Measurements from ENCODE around the gene CDKN1A. TPM values are rescaled to one million over a fixed set of nuclear protein-coding genes. Genes with fewer than 3 reads are reported as not detected.
A peak's percentile ranks its signal among the peaks of the same experiment; 100 is the strongest.

CDKN1A gene
- 43.9 and 45.3 TPM in 2 replicates for total RNA-seq

- intact Hi-C loops (cut with micrococcal nuclease) = loop anchor here (2.0 to 5.0 kb wide), 2 partner anchors 84 to 131 kb away; partner anchors contain the start of genes SRSF3 and STK38
- Mint-ChIP-seq H3K27me3 (ENCODE audit: low read depth) (peaks cover 3% of the 10 kb centered on the region), H3K4me3 (ENCODE audit: low read depth) (peak within 1 kb of the TSS; percentile 96), H3K36me3 (ENCODE audit: low read depth) (peaks cover 22% of the 10 kb centered on the region), H3K27ac (peak within 1 kb of the TSS; percentile 89), H3K4me1 (ENCODE audit: low read depth) (peaks cover 54% of the 10 kb centered on the region), H3K9me3 (no peaks in the 10 kb centered on the region)
- peak; percentile 76 for DNase-seq (ENCODE audit: low spot score)
Measured at GRCh38 chr6:36678488-36679042, at the start of gene CDKN1A. Gene CDKN1A, plus strand, starts transcription at chr6:36678714. Its CDS starts 5,388 bp downstream, at chr6:36684102.

- no peaks in the 10 kb centered on the region for H3K9me3 Mint-ChIP-seq
- no peak for DNase-seq (ENCODE audit: low spot score)
- H3K4me3 Mint-ChIP-seq (ENCODE audit: low read depth) = no peak overlapping the region
- no peaks in the 10 kb centered on the region for H3K36me3 Mint-ChIP-seq (ENCODE audit: low read depth)
- H3K27me3 Mint-ChIP-seq (ENCODE audit: low read depth) = no peaks in the 10 kb centered on the region
- peaks cover 10% of the 10 kb centered on the region for H3K4me1 Mint-ChIP-seq (ENCODE audit: low read depth)
- intact Hi-C loops (cut with micrococcal nuclease) = no loop called here
- no peak overlapping the region for H3K27ac Mint-ChIP-seq
Measured at GRCh38 chr6:36629784-36630183, 48.7 kb upstream of the CDKN1A start.

- DNase-seq (ENCODE audit: low spot score) = no peak
- no peaks in the 10 kb centered on the region for H3K27me3 Mint-ChIP-seq (ENCODE audit: low read depth)
- H3K27ac Mint-ChIP-seq = no peak overlapping the region
- no peaks in the 10 kb centered on the region for H3K36me3 Mint-ChIP-seq (ENCODE audit: low read depth)
- H3K9me3 Mint-ChIP-seq = no peaks in the 10 kb centered on the region
- H3K4me1 Mint-ChIP-seq (ENCODE audit: low read depth) = peaks cover 7% of the 10 kb centered on the region
- intact Hi-C loops (cut with micrococcal nuclease) = loop anchor here (2.0 kb wide), 1 partner anchor 45 kb away; no protein-coding TSS in a partner anchor
- no peak overlapping the region for H3K4me3 Mint-ChIP-seq (ENCODE audit: low read depth)
Measured at GRCh38 chr6:36631326-36632011, 47.0 kb upstream of the CDKN1A start.

- Mint-ChIP-seq H3K36me3 (ENCODE audit: low read depth) (no peaks in the 10 kb centered on the region), H3K4me3 (ENCODE audit: low read depth) (no peak overlapping the region), H3K9me3 (no peaks in the 10 kb centered on the region), H3K27ac (no peak overlapping the region), H3K27me3 (ENCODE audit: low read depth) (no peaks in the 10 kb centered on the region), H3K4me1 (ENCODE audit: low read depth) (peaks cover 3% of the 10 kb centered on the region)
- intact Hi-C loops (cut with micrococcal nuclease) = loop anchor here (2.0 kb wide), 1 partner anchor 43 kb away; no protein-coding TSS in a partner anchor
- no peak for DNase-seq (ENCODE audit: low spot score)
Measured at GRCh38 chr6:36633370-36633769, 45.1 kb upstream of the CDKN1A start.

- Mint-ChIP-seq H3K36me3 (ENCODE audit: low read depth) (no peaks in the 10 kb centered on the region), H3K27me3 (ENCODE audit: low read depth) (no peaks in the 10 kb centered on the region), H3K9me3 (no peaks in the 10 kb centered on the region), H3K27ac (no peak overlapping the region), H3K4me3 (ENCODE audit: low read depth) (no peak overlapping the region), H3K4me1 (ENCODE audit: low read depth) (peaks cover 2% of the 10 kb centered on the region)
- intact Hi-C loops (cut with micrococcal nuclease) = loop anchor here (2.0 kb wide), 1 partner anchor 43 kb away; no protein-coding TSS in a partner anchor
- DNase-seq (ENCODE audit: low spot score) = no peak
Measured at GRCh38 chr6:36633915-36634314, 44.6 kb upstream of the CDKN1A start.

GRCh38 chr6:36634317-36635108 lies 44.0 kb upstream of the CDKN1A start:
- no peak for DNase-seq (ENCODE audit: low spot score)
- H3K4me1 Mint-ChIP-seq (ENCODE audit: low read depth) = peaks cover under 1% of the 10 kb centered on the region
- no peaks in the 10 kb centered on the region for H3K9me3 Mint-ChIP-seq
- H3K4me3 Mint-ChIP-seq (ENCODE audit: low read depth) = no peak overlapping the region
- no peaks in the 10 kb centered on the region for H3K27me3 Mint-ChIP-seq (ENCODE audit: low read depth)
- H3K36me3 Mint-ChIP-seq (ENCODE audit: low read depth) = no peaks in the 10 kb centered on the region
- intact Hi-C loops (cut with micrococcal nuclease) = no loop called here
- no peak overlapping the region for H3K27ac Mint-ChIP-seq

- intact Hi-C loops (cut with micrococcal nuclease) = no loop called here
- Mint-ChIP-seq H3K27me3 (ENCODE audit: low read depth) (no peaks in the 10 kb centered on the region), H3K4me1 (ENCODE audit: low read depth) (no peaks in the 10 kb centered on the region), H3K9me3 (no peaks in the 10 kb centered on the region), H3K27ac (no peak overlapping the region), H3K36me3 (ENCODE audit: low read depth) (no peaks in the 10 kb centered on the region), H3K4me3 (ENCODE audit: low read depth) (no peak overlapping the region)
- no peak for DNase-seq (ENCODE audit: low spot score)
Measured at GRCh38 chr6:36636283-36636682, 42.2 kb upstream of the CDKN1A start.

GRCh38 chr6:36636687-36637418 lies 41.7 kb upstream of the CDKN1A start:
- intact Hi-C loops (cut with micrococcal nuclease) = no loop called here
- no peak overlapping the region for H3K4me3 Mint-ChIP-seq (ENCODE audit: low read depth)
- H3K4me1 Mint-ChIP-seq (ENCODE audit: low read depth) = no peaks in the 10 kb centered on the region
- no peaks in the 10 kb centered on the region for H3K36me3 Mint-ChIP-seq (ENCODE audit: low read depth)
- no peaks in the 10 kb centered on the region for H3K27me3 Mint-ChIP-seq (ENCODE audit: low read depth)
- no peak for DNase-seq (ENCODE audit: low spot score)
- no peaks in the 10 kb centered on the region for H3K9me3 Mint-ChIP-seq
- H3K27ac Mint-ChIP-seq = no peak overlapping the region

GRCh38 chr6:36638579-36638978 lies 39.9 kb upstream of the CDKN1A start:
- H3K27me3 Mint-ChIP-seq (ENCODE audit: low read depth) = no peaks in the 10 kb centered on the region
- intact Hi-C loops (cut with micrococcal nuclease) = no loop called here
- H3K4me3 Mint-ChIP-seq (ENCODE audit: low read depth) = no peak overlapping the region
- H3K9me3 Mint-ChIP-seq = no peaks in the 10 kb centered on the region
- H3K36me3 Mint-ChIP-seq (ENCODE audit: low read depth) = no peaks in the 10 kb centered on the region
- no peak for DNase-seq (ENCODE audit: low spot score)
- H3K4me1 Mint-ChIP-seq (ENCODE audit: low read depth) = no peaks in the 10 kb centered on the region
- no peak overlapping the region for H3K27ac Mint-ChIP-seq

- H3K36me3 Mint-ChIP-seq (ENCODE audit: low read depth) = no peaks in the 10 kb centered on the region
- no peak overlapping the region for H3K4me3 Mint-ChIP-seq (ENCODE audit: low read depth)
- intact Hi-C loops (cut with micrococcal nuclease) = no loop called here
- no peaks in the 10 kb centered on the region for H3K9me3 Mint-ChIP-seq
- no peaks in the 10 kb centered on the region for H3K27me3 Mint-ChIP-seq (ENCODE audit: low read depth)
- no peak overlapping the region for H3K27ac Mint-ChIP-seq
- DNase-seq (ENCODE audit: low spot score) = no peak
- H3K4me1 Mint-ChIP-seq (ENCODE audit: low read depth) = no peaks in the 10 kb centered on the region
Measured at GRCh38 chr6:36639171-36639808, 39.2 kb upstream of the CDKN1A start.

- Mint-ChIP-seq H3K4me1 (ENCODE audit: low read depth) (no peaks in the 10 kb centered on the region), H3K27ac (no peak overlapping the region), H3K4me3 (ENCODE audit: low read depth) (no peak overlapping the region), H3K9me3 (no peaks in the 10 kb centered on the region), H3K36me3 (ENCODE audit: low read depth) (no peaks in the 10 kb centered on the region), H3K27me3 (ENCODE audit: low read depth) (no peaks in the 10 kb centered on the region)
- DNase-seq (ENCODE audit: low spot score) = no peak
- intact Hi-C loops (cut with micrococcal nuclease) = no loop called here
Measured at GRCh38 chr6:36641543-36641942, 37.0 kb upstream of the CDKN1A start.
